Adrenal gland (tissue), 12 donors: ENCODE data around the gene NDOR1. TPM values are rescaled to one million over a fixed set of nuclear protein-coding genes. Genes with fewer than 3 reads are reported as not detected.

Source experiments
- DNase-seq, 7 donors: peaks; one replicate each; pipeline ENCODE4 v3.0.0-alpha.2; 2019 to 2020
- H3K27ac ChIP-seq, 5 donors: fragments of 200-600 bp; sonication (generic) in 4 of 5; 1 replicate in 3 of 5; 2 replicates in 2 of 5; pipeline versions ENCODE4 v1.5.1 to v1.8.0; 2016 to 2020; ENCODE audit warnings: mild to moderate bottlenecking in 1 of 5
- H3K27me3 ChIP-seq: fragments of 200-600 bp; 2 replicates; pipeline ENCODE4 v1.8.0; 2021
- H3K36me3 ChIP-seq, 2 donors: fragments of 200-600 bp; replicated peaks in 1 of 2; 1 replicate in 1 of 2; 2 replicates in 1 of 2; pipeline versions ENCODE4 v1.5.1 to v1.8.0; 2018 to 2022
- H3K4me1 ChIP-seq, 2 donors: fragments of 200-600 bp; replicated peaks in 1 of 2; 1 replicate in 1 of 2; 2 replicates in 1 of 2; pipeline versions ENCODE4 v1.5.1 to v1.8.0; 2018 to 2021
- H3K4me3 ChIP-seq, 4 donors: fragments of 200-600 bp; sonication (generic) in 3 of 4; one replicate each; pipeline ENCODE4 v1.5.1; 2016 to 2018
- H3K9me3 ChIP-seq, 3 donors: fragments of 200-600 bp; sonication (generic) in 1 of 3; replicated peaks in 1 of 3; 1 replicate in 2 of 3; 2 replicates in 1 of 3; pipeline versions ENCODE4 v1.5.1 to v1.8.0; 2016 to 2021
- POLR2A ChIP-seq, 2 donors: fragments of 450-650 bp; IDR thresholded peaks; one replicate each; pipeline ENCODE4 v1.6.1; 2017; ENCODE audit warnings: antibody characterized with exemption in 2 of 2, mild to moderate bottlenecking in 2 of 2, moderate library complexity in 1 of 2
- WGBS, 4 donors: extraction: QIAGEN DNeasy Blood & Tissue Kit in 2 of 4; methylation state at CpG; one replicate each; pipeline versions ENCODE4 v1.1.5 to v1.1.7; 2013 to 2017; 5-methylcytosine and 5-hydroxymethylcytosine counted together
- intact Hi-C, 2 donors: fragments of 100-400 bp; cut with DNase I; formaldehyde crosslinking; loops; one replicate each; pipeline versions ENCODE4 v1.14.1 to v1.15.0; 2022 to 2023
- polyA plus RNA-seq, 3 donors: library from polyadenylated mRNA; stranded (reverse); fragments of 200-250 nt in 2 of 3; fragments of 350-450 nt in 1 of 3; fragmentation: Illumina TruSeq in 1 of 3; extraction: RNeasy Lipid Tissue Mini Kit (QIAGEN cat#74804) in 1 of 3; gene quantifications; one replicate each; pipeline ENCODE4 v1.2.3, GENCODE V29; 2013 to 2014
- total RNA-seq, 9 donors: library from RNA; depleted of rRNA in 4 of 9; stranded (reverse); fragments of >200 nt in 4 of 9; fragments of 120-200 nt in 1 of 9; fragmentation: NEBNext Ultra II Directional in 1 of 9; extraction: Animal tissue kit (Norgen Biotek cat#: 25700) in 1 of 9; gene quantifications; one replicate each; pipeline versions ENCODE4 v1.1.0 to v1.2.4, GENCODE V29; 2013 to 2023
- TF ChIP-seq, protein P1 (sequence below), 6 experiments: fragments of 450-650 bp in 4 of 6; fragments of 200-600 bp in 2 of 6; sonication (generic) in 1 of 6; IDR thresholded peaks; 1 replicate in 5 of 6; 2 replicates in 1 of 6; pipeline versions ENCODE4 v1.5.1 to v1.8.0; 2016 to 2021; ENCODE audit warnings: antibody characterized with exemption in 6 of 6, mild to moderate bottlenecking in 2 of 6, moderate library complexity in 1 of 6
- donor health status: healthy with polysubstance abuse.
- donor health status: Bipolar disorder and iron deficiency.
- donor health status: DM: yes; HTN: yes; CAD: no.
- donor health status: DM: no; HTN: no; CAD: no.
- donor health status: DM: no; HTN: no; CAD: no.
- donor health status: DM: yes; HTN: yes; CAD: no.

The NDOR1 gene
- total and polyA plus RNA-seq, 12 donors = 1.6 to 36.4 (median 13.7) TPM

DNA sequence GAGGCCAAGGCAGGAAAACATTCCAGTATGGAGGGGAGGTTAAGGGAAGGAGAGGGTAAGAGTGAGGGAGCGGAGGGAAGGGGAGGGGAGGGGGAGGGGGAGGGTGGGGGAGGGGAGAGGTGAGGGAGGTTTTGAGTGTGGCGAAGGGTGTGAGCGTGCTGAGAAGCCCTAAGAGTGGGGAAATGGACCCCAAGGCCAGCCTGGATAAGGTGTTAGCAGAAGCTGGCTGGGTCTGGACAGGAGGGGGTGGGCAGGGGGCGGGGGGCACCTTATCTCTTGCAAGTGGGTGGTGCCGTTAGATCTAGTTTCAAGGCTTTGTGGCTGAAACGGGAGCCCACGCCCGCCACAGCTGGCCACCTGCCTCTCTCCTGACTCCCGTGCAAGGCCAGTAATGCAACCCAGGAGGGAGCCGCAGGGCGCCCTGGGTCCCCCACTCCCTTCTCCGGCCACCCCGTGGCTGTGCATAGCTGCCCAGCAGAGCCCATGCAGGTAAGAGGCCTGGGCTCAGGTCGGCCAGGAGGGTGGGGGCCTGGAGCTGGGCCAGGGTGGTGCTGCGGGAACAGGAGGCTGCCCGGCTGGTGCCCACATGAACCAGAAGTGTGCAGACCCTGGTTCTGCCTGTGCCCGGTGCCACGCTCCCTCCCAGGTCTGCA is 22.5 kb downstream of the NDOR1 start:
- WGBS, 4 donors = 25 to 33% (median 29%) methylated on average over 4 to 18 of the region's 18 CpGs
- Histone ChIP-seq H3K9me3 (no peaks in the 10 kb centered on the region), H3K27ac (no peak overlapping the region), H3K27me3 (peaks cover 42% of the 10 kb centered on the region), H3K36me3 (no peaks in the 10 kb centered on the region), H3K4me3 (no peak overlapping the region), H3K4me1 (peaks cover 2 to 9% of the 10 kb centered on the region in 2 donors)
- DNase-seq = no peak
- intact Hi-C loops = loop anchor here (5.0 kb wide), 1 partner anchor 111 kb away; no protein-coding TSS in a partner anchor
- TF ChIP-seq, protein P1, sequence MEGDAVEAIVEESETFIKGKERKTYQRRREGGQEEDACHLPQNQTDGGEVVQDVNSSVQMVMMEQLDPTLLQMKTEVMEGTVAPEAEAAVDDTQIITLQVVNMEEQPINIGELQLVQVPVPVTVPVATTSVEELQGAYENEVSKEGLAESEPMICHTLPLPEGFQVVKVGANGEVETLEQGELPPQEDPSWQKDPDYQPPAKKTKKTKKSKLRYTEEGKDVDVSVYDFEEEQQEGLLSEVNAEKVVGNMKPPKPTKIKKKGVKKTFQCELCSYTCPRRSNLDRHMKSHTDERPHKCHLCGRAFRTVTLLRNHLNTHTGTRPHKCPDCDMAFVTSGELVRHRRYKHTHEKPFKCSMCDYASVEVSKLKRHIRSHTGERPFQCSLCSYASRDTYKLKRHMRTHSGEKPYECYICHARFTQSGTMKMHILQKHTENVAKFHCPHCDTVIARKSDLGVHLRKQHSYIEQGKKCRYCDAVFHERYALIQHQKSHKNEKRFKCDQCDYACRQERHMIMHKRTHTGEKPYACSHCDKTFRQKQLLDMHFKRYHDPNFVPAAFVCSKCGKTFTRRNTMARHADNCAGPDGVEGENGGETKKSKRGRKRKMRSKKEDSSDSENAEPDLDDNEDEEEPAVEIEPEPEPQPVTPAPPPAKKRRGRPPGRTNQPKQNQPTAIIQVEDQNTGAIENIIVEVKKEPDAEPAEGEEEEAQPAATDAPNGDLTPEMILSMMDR (IDR thresholded peaks at IDR 0.05) = no peak
- no peak for TF ChIP-seq POLR2A (IDR thresholded peaks at IDR 0.05)

DNA sequence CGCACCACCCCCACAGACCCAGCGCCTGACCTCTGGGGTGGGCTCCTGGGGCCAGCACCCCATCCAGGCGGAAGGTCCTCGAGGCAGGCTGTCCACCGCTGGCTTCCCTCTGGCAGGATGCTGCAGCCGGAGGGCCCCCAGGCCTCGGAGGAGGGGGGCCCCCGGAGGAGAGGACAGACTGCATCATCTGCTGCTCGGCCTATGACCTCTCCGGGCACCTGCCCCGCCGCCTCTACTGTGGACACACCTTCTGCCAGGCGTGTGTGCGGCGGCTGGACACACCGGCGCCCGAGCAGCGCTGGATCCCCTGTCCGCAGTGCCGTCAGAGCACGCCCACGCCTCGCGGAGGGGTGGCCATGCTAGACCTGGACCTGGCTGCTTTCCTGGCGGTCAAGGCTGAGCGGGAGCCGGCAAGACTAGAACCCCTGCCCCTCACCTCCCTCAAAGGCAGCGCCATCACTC is 23.0 kb downstream of the NDOR1 start:
- H3K4me3 ChIP-seq = no peak overlapping the region
- no peak for TF ChIP-seq POLR2A (IDR thresholded peaks at IDR 0.05)
- TF ChIP-seq, protein P1 (IDR thresholded peaks at IDR 0.05) = no peak
- H3K36me3 ChIP-seq = no peaks in the 10 kb centered on the region
- intact Hi-C loops = loop anchor here (5.0 kb wide), 1 partner anchor 111 kb away; no protein-coding TSS in a partner anchor
- WGBS, 4 donors = 48 to 70% (median 56%) methylated on average over 4 to 29 of the region's 29 CpGs; no CpG with 5 or more reads in 1 of the 4 donors
- peaks cover 0 to 8% of the 10 kb centered on the region in 2 donors for H3K4me1 ChIP-seq
- DNase-seq = no peak
- H3K27me3 ChIP-seq = peaks cover 42% of the 10 kb centered on the region
- H3K27ac ChIP-seq = no peak overlapping the region
- no peaks in the 10 kb centered on the region for H3K9me3 ChIP-seq

DNA sequence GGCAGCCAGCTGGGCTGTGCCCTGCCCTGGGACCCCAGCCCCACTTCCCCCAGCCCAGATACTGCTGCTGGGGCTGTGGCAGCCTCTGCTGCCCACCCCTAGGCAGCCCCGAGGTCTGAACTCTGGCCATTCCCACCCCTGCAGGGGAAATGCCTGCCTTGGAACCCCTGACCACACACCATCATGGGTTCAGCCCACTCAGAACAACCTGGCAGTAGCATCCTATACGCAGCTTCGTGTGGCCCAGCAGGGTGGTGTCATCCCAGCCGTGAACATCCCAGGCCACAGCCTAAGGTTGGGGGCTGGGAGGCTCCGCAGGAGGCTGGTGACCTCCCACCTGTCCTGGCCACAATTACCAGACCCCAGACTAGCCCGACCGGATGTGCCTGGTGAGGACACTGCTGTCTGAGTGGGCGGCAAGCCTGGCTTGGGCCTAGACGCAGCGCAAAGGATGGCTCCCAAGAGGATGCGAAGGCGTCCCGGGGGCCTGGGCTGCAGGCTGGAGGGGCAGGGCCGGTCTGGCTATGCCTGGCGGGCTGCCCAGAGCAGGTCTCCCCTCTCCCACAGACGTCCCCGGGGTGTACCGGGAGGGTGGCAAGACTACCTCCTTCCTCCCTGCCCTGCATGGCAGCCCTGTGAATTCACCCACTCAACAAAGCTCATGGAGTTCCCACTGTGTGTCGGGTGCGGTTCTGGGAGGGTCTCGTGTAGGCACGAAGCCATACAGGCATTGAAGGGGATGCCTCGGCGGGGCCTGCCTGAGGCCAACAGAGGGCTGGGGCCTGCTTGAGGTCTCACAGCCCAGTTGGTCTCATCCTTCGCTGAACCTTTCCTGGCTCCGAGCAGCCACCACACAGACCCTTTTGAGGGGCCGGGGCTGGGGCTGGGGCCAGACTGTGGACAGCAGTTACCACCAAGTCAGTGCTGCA is 23.7 kb downstream of the NDOR1 start:
- H3K36me3 ChIP-seq = no peaks in the 10 kb centered on the region
- no peaks in the 10 kb centered on the region for H3K9me3 ChIP-seq
- H3K4me1 ChIP-seq = peaks cover 0 to 2% of the 10 kb centered on the region in 2 donors
- H3K27ac ChIP-seq = no peak overlapping the region
- intact Hi-C loops = loop anchor here (5.0 kb wide), 1 partner anchor 112 kb away; no protein-coding TSS in a partner anchor
- WGBS, 4 donors = 56 to 65% (median 61%) methylated on average over 9 to 27 of the region's 27 CpGs
- TF ChIP-seq POLR2A (IDR thresholded peaks at IDR 0.05) = no peak
- TF ChIP-seq, protein P1 (IDR thresholded peaks at IDR 0.05) = no peak
- no peak overlapping the region for H3K4me3 ChIP-seq
- no peak for DNase-seq
- H3K27me3 ChIP-seq = peaks cover 44% of the 10 kb centered on the region
